Chondrocyte (in vitro differentiated cells): ENCODE results near the gene VMO1. TPM values are rescaled to one million over a fixed set of nuclear protein-coding genes. Genes with fewer than 3 reads are reported as not detected.
A peak's percentile ranks its signal among the peaks of the same experiment; 100 is the strongest.

ENCODE experiments used
- DNase-seq: peaks from one replicate; pipeline ENCODE4 v3.0.0; 2021; ENCODE audit warnings: mixed read lengths, low spot score
- H3K27ac Mint-ChIP-seq: one replicate; pipeline ENCODE4 v1.8.0; 2021; ENCODE audit warnings: mild to moderate bottlenecking, moderate library complexity, mixed read lengths; ENCODE audit not compliant: unreplicated experiment
- H3K27me3 Mint-ChIP-seq: 2 replicates; pipeline ENCODE4 v1.8.0; 2021; ENCODE audit warnings: low read depth, mixed read lengths
- H3K36me3 Mint-ChIP-seq: 2 replicates; pipeline ENCODE4 v1.8.0; 2021; ENCODE audit warnings: low read depth, mixed read lengths
- H3K4me1 Mint-ChIP-seq: 2 replicates; pipeline ENCODE4 v1.8.0; 2021; ENCODE audit warnings: low read depth, mild to moderate bottlenecking, mixed read lengths
- H3K4me3 Mint-ChIP-seq: one replicate; pipeline ENCODE4 v1.8.0; 2021; ENCODE audit warnings: mild to moderate bottlenecking, moderate library complexity, mixed read lengths; ENCODE audit not compliant: unreplicated experiment
- H3K9me3 Mint-ChIP-seq: 2 replicates; pipeline ENCODE4 v1.8.0; 2021; ENCODE audit warnings: low read depth, mixed read lengths
- CTCF ChIP-seq: fragments of 200-600 bp; sonication (generic); IDR thresholded peaks from 2 replicates; pipeline ENCODE4 v1.5.0; 2021; ENCODE audit warnings: antibody characterized with exemption, mild to moderate bottlenecking, moderate library complexity
- total RNA-seq: library from RNA; stranded (reverse); gene quantifications from 3 replicates; pipeline ENCODE4 v1.2.1, GENCODE V29; 2021

Gene VMO1
- total RNA-seq, 1 donor from 2014 or later = 1.2 TPM

- H3K27me3 Mint-ChIP-seq = no peaks in the 10 kb centered on the region
- TF ChIP-seq CTCF = no peak
- H3K9me3 Mint-ChIP-seq = no peaks in the 10 kb centered on the region
- no peaks in the 10 kb centered on the region for H3K36me3 Mint-ChIP-seq
- H3K4me3 Mint-ChIP-seq = peak within 1 kb of the TSS; percentile 90
- no peak for DNase-seq
- H3K27ac Mint-ChIP-seq = peak within 1 kb of the TSS; percentile 74
- H3K4me1 Mint-ChIP-seq = peaks cover 19% of the 10 kb centered on the region
These were observed 2.9 kb upstream of the VMO1 start, which contains the start of gene GLTPD2 for GRCh38 chr17:4788807-4789700. Gene GLTPD2, plus strand, starts transcription at chr17:4788964. Its CDS starts 48 bp downstream, at chr17:4789012.

GRCh38 chr17:4788159-4788806 is 2.1 kb upstream of the VMO1 start:
- peaks cover 19% of the 10 kb centered on the region for H3K4me1 Mint-ChIP-seq
- TF ChIP-seq CTCF = no peak
- H3K9me3 Mint-ChIP-seq = no peaks in the 10 kb centered on the region
- H3K27ac Mint-ChIP-seq = no peak overlapping the region
- peak overlapping the region; percentile 31 for H3K4me3 Mint-ChIP-seq
- DNase-seq = no peak
- H3K36me3 Mint-ChIP-seq = no peaks in the 10 kb centered on the region
- H3K27me3 Mint-ChIP-seq = no peaks in the 10 kb centered on the region

- Mint-ChIP-seq H3K9me3 (no peaks in the 10 kb centered on the region), H3K4me3 (no peak overlapping the region), H3K4me1 (peaks cover 19% of the 10 kb centered on the region), H3K27me3 (peaks cover 6% of the 10 kb centered on the region), H3K27ac (no peak overlapping the region), H3K36me3 (no peaks in the 10 kb centered on the region)
- DNase-seq = no peak
- no peak for TF ChIP-seq CTCF
These were observed 352 bp upstream of the VMO1 start for GRCh38 chr17:4786516-4786915.

- Mint-ChIP-seq H3K27me3 (peaks cover 8% of the 10 kb centered on the region), H3K4me3 (no peak overlapping the region), H3K36me3 (no peaks in the 10 kb centered on the region), H3K9me3 (no peaks in the 10 kb centered on the region), H3K27ac (no peak overlapping the region), H3K4me1 (peaks cover 15% of the 10 kb centered on the region)
- no peak for DNase-seq
- no peak for TF ChIP-seq CTCF
These were observed 656 bp downstream of the VMO1 start for GRCh38 chr17:4785311-4786105.

- no peaks in the 10 kb centered on the region for H3K4me1 Mint-ChIP-seq
- no peaks in the 10 kb centered on the region for H3K36me3 Mint-ChIP-seq
- H3K4me3 Mint-ChIP-seq = no peak overlapping the region
- no peak overlapping the region for H3K27ac Mint-ChIP-seq
- TF ChIP-seq CTCF = no peak
- H3K27me3 Mint-ChIP-seq = peaks cover 17% of the 10 kb centered on the region
- no peak for DNase-seq
- H3K9me3 Mint-ChIP-seq = no peaks in the 10 kb centered on the region
These were observed 3.5 kb downstream of the VMO1 start for GRCh38 chr17:4782652-4783051.
